ENCODE measurements around the gene TSTD2. TPM values are rescaled to one million over a fixed set of nuclear protein-coding genes. Genes with fewer than 3 reads are reported as not detected.

The TSTD2 gene
- total and polyA plus RNA-seq, 12 donors, result 13.2 to 27.3 (median 19.2) TPM

DNA sequence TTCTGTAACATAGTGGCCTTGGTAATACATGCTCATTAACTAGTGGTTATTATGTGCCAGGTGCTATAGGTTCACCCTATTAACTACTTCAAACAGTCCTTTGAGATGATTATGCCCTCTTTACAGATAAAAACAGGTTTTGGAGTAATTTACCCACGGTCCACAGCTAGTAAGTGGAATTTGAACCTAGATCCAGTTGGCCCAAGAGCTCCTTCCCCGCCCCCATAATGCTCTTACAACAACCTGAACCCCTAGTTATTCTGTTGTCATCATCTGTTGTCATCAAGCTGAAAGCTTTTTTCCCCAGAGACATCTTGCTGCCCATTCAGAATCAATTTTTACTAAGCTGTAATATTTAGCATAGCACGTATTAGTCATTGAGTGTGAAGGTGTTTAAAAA, 40.8 kb upstream of the TSTD2 start:
- no peaks in the 10 kb centered on the region for H3K9me3 ChIP-seq (replicated peaks in 1 of 3)
- no peaks in the 10 kb centered on the region for H3K27me3 ChIP-seq
- 94 to 97% (median 96%) methylated on average over 3 of the region's 3 CpGs for WGBS, 4 donors
- peaks cover 0 to 96% of the 10 kb centered on the region in 2 donors for H3K36me3 ChIP-seq (replicated peaks in 1 of 2)
- H3K4me1 ChIP-seq (replicated peaks in 1 of 2), result peaks cover 0 to under 1% of the 10 kb centered on the region in 2 donors
- TF ChIP-seq POLR2A (IDR thresholded peaks at IDR 0.05), result no peak
- TF ChIP-seq, protein P1, sequence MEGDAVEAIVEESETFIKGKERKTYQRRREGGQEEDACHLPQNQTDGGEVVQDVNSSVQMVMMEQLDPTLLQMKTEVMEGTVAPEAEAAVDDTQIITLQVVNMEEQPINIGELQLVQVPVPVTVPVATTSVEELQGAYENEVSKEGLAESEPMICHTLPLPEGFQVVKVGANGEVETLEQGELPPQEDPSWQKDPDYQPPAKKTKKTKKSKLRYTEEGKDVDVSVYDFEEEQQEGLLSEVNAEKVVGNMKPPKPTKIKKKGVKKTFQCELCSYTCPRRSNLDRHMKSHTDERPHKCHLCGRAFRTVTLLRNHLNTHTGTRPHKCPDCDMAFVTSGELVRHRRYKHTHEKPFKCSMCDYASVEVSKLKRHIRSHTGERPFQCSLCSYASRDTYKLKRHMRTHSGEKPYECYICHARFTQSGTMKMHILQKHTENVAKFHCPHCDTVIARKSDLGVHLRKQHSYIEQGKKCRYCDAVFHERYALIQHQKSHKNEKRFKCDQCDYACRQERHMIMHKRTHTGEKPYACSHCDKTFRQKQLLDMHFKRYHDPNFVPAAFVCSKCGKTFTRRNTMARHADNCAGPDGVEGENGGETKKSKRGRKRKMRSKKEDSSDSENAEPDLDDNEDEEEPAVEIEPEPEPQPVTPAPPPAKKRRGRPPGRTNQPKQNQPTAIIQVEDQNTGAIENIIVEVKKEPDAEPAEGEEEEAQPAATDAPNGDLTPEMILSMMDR (IDR thresholded peaks at IDR 0.05), result no peak
- intact Hi-C loops (cut with DNase I), result no loop called here
- no peak for DNase-seq
- H3K4me3 ChIP-seq, result no peak overlapping the region
- H3K27ac ChIP-seq, result no peak overlapping the region

DNA sequence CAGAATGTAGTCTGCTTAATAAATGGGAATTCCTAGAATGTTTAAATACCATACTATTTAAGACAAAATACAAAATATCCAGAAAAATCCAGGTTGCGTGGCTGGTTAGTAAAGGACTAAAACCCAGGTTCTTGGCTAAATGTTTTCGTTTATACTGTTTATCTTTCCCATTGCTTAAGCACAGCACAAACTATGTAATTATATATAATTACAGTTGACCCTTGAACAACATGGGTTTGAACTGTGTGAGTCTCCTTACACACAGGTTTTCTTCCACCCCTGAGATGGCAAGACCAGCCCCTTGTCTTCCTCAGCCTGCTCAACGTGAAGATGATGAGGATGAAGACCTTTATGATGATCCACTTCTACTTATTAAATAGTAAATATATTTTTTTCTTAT, 39.2 kb upstream of the TSTD2 start:
- H3K9me3 ChIP-seq (replicated peaks in 1 of 3), result no peaks in the 10 kb centered on the region
- H3K27ac ChIP-seq, result no peak overlapping the region
- WGBS, 4 donors, result 91 to 96% (median 94%) methylated on average over 3 of the region's 3 CpGs
- H3K4me1 ChIP-seq (replicated peaks in 1 of 2), result no peaks in the 10 kb centered on the region
- H3K27me3 ChIP-seq, result no peaks in the 10 kb centered on the region
- TF ChIP-seq, protein P1 (IDR thresholded peaks at IDR 0.05), result no peak
- TF ChIP-seq POLR2A (IDR thresholded peaks at IDR 0.05), result no peak
- H3K4me3 ChIP-seq, result no peak overlapping the region
- DNase-seq, result no peak
- intact Hi-C loops (cut with DNase I), result no loop called here
- H3K36me3 ChIP-seq (replicated peaks in 1 of 2), result peaks cover 0 to 100% of the 10 kb centered on the region in 2 donors

DNA sequence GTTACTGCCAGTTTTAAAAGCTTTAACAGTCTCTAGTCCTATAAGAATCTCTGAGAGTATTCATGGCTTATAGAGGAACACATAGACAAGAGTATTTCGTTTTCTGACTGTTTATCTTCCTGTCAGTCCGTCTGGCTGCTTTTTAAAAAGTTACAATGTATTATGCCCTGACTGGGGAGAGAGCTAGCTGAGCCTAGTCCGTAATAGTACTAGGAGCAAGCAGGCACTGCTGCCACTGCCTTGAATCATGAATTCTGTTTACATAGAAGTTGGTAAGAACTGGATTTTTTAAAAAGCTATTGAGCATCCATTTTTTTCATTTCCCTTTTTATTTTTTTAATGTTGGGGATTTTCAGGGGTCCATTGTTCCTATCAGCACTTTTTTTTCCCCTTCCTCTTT, 37.4 kb upstream of the TSTD2 start:
- DNase-seq, result no peak
- Histone ChIP-seq H3K36me3 (replicated peaks in 1 of 2) (peaks cover 0 to 100% of the 10 kb centered on the region in 2 donors), H3K4me1 (replicated peaks in 1 of 2) (peaks cover 0 to 16% of the 10 kb centered on the region in 2 donors), H3K27ac (no peak overlapping the region), H3K4me3 (no peak overlapping the region), H3K9me3 (replicated peaks in 1 of 3) (no peaks in the 10 kb centered on the region), H3K27me3 (no peaks in the 10 kb centered on the region)
- intact Hi-C loops (cut with DNase I), result no loop called here
- 69 to 80% (median 74%) methylated on average over 3 of the region's 3 CpGs for WGBS, 4 donors
- TF ChIP-seq, protein P1 (IDR thresholded peaks at IDR 0.05), result no peak
- no peak for TF ChIP-seq POLR2A (IDR thresholded peaks at IDR 0.05)

DNA sequence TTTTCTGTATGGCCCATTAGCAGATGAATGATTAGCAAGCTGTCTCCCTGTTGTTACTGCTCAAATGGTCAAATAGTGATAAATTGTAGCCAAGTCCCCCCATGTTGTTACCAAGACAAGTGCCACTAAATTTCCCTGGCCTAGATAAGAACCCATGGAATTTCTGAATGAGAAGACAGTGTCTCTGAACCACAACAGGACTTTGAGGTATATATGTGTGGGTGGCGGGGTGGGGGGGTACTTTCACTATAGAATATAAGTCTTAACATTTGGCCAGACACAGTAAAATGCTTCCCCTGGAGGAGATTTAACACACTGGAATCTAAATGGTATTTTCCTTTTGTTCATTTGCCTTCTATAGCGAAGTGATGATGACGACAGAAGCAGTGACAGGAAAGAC, 35.3 kb upstream of the TSTD2 start:
- WGBS, 4 donors, result 87 to 97% (median 95%) methylated on average over 3 of the region's 3 CpGs
- intact Hi-C loops (cut with DNase I), result no loop called here
- TF ChIP-seq, protein P1 (IDR thresholded peaks at IDR 0.05), result no peak
- TF ChIP-seq POLR2A (IDR thresholded peaks at IDR 0.05), result no peak
- H3K36me3 ChIP-seq (replicated peaks in 1 of 2), result peaks cover 0 to 100% of the 10 kb centered on the region in 2 donors
- H3K4me3 ChIP-seq, result no peak overlapping the region
- no peak for DNase-seq
- H3K27ac ChIP-seq, result no peak overlapping the region
- H3K4me1 ChIP-seq (replicated peaks in 1 of 2), result peaks cover 0 to 16% of the 10 kb centered on the region in 2 donors
- H3K27me3 ChIP-seq, result no peaks in the 10 kb centered on the region
- H3K9me3 ChIP-seq (replicated peaks in 1 of 3), result no peaks in the 10 kb centered on the region

Data from adrenal gland (tissue), 12 donors.